Measurements from ENCODE around the gene CSF2RB. TPM values are rescaled to one million over a fixed set of nuclear protein-coding genes. Genes with fewer than 3 reads are reported as not detected.

CSF2RB gene
- total and polyA plus RNA-seq, 10 of the 15 experiments (the other 5 are each of a cell fraction or from before 2014, with no cell fraction given): 0.82 to 12.5 (median 5.4) TPM

DNA sequence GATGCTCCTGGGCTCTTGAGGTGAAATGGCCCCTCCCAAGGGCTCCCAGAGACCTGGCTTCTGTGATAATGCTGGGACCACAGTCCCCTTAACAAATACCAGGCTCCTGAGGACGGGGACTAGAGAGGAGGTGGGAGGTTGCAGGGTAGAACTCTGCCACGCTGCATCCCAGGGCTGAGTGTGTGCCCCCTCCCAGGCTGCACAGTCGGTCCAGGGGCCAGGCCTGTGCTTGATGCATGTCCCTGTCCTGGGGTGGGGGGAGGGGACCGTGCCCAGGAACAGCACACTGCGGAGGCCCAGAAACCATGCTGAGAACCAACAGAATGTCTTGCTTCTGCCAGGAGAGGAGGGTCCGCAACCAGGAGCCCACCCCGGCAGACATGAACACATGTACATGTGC is 9.3 kb downstream of the CSF2RB start:
- in situ Hi-C loops (cut with MboI) (no loop called here), intact Hi-C loops (cut with micrococcal nuclease; ENCODE audit: unreplicated experiment) (no loop called here)
- DNase-seq (ENCODE audit: low read depth, low spot score): no peak
- no peak overlapping the region for H3K4me3 ChIP-seq
- no peak overlapping the region for H3K4me2 ChIP-seq (ENCODE audit: control insufficient read depth, insufficient read depth)
- ChIA-PET CTCF (interaction anchor here (0.6 kb wide), 1 partner anchor 67 kb away, joined by 3 read pairs; no protein-coding TSS in a partner anchor), POLR2A (no interaction called here), SMC1A (ENCODE audit: uncharacterized antibody, unreplicated experiment) (interaction anchor here (3.4 kb wide), 1 partner anchor 62 kb away, joined by 19 read pairs; the partner anchor contains the start of gene NCF4), RAD21 (ENCODE audit: unreplicated experiment) (no interaction called here)
- H4K20me1 ChIP-seq (ENCODE audit: control insufficient read depth, insufficient read depth): no peaks in the 10 kb centered on the region
- H3K79me2 ChIP-seq (ENCODE audit: control insufficient read depth, insufficient read depth, low read length): peaks cover 20% of the 10 kb centered on the region
- 88% methylated on average over 7 of the region's 7 CpGs for WGBS (ENCODE audit: insufficient coverage, insufficient replicate concordance, low lambda C conversion rate, missing lambda C conversion rate)
- TF ChIP-seq, protein P1, sequence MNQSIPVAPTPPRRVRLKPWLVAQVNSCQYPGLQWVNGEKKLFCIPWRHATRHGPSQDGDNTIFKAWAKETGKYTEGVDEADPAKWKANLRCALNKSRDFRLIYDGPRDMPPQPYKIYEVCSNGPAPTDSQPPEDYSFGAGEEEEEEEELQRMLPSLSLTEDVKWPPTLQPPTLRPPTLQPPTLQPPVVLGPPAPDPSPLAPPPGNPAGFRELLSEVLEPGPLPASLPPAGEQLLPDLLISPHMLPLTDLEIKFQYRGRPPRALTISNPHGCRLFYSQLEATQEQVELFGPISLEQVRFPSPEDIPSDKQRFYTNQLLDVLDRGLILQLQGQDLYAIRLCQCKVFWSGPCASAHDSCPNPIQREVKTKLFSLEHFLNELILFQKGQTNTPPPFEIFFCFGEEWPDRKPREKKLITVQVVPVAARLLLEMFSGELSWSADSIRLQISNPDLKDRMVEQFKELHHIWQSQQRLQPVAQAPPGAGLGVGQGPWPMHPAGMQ (IDR thresholded peaks at IDR 0.05; ENCODE audit: borderline replicate concordance): no peak
- TF ChIP-seq MAX (IDR thresholded peaks at IDR 0.05; ENCODE audit: low read depth, low read length): no peak
- TF ChIP-seq BCLAF1 (IDR thresholded peaks at IDR 0.05): no peak
- TF ChIP-seq, protein P2, sequence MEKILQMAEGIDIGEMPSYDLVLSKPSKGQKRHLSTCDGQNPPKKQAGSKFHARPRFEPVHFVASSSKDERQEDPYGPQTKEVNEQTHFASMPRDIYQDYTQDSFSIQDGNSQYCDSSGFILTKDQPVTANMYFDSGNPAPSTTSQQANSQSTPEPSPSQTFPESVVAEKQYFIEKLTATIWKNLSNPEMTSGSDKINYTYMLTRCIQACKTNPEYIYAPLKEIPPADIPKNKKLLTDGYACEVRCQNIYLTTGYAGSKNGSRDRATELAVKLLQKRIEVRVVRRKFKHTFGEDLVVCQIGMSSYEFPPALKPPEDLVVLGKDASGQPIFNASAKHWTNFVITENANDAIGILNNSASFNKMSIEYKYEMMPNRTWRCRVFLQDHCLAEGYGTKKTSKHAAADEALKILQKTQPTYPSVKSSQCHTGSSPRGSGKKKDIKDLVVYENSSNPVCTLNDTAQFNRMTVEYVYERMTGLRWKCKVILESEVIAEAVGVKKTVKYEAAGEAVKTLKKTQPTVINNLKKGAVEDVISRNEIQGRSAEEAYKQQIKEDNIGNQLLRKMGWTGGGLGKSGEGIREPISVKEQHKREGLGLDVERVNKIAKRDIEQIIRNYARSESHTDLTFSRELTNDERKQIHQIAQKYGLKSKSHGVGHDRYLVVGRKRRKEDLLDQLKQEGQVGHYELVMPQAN (conservative IDR thresholded peaks at IDR 0.05): no peak
- no peak for TF ChIP-seq CREM (IDR thresholded peaks at IDR 0.05; ENCODE audit: low read depth)
- TF ChIP-seq KLF5 (IDR thresholded peaks at IDR 0.05; ENCODE audit: partially characterized antibody): no peak
- no peak for TF ChIP-seq SMARCA5 (IDR thresholded peaks at IDR 0.05)
- TF ChIP-seq, protein P3, sequence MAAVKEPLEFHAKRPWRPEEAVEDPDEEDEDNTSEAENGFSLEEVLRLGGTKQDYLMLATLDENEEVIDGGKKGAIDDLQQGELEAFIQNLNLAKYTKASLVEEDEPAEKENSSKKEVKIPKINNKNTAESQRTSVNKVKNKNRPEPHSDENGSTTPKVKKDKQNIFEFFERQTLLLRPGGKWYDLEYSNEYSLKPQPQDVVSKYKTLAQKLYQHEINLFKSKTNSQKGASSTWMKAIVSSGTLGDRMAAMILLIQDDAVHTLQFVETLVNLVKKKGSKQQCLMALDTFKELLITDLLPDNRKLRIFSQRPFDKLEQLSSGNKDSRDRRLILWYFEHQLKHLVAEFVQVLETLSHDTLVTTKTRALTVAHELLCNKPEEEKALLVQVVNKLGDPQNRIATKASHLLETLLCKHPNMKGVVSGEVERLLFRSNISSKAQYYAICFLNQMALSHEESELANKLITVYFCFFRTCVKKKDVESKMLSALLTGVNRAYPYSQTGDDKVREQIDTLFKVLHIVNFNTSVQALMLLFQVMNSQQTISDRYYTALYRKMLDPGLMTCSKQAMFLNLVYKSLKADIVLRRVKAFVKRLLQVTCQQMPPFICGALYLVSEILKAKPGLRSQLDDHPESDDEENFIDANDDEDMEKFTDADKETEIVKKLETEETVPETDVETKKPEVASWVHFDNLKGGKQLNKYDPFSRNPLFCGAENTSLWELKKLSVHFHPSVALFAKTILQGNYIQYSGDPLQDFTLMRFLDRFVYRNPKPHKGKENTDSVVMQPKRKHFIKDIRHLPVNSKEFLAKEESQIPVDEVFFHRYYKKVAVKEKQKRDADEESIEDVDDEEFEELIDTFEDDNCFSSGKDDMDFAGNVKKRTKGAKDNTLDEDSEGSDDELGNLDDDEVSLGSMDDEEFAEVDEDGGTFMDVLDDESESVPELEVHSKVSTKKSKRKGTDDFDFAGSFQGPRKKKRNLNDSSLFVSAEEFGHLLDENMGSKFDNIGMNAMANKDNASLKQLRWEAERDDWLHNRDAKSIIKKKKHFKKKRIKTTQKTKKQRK (IDR thresholded peaks at IDR 0.05; ENCODE audit: low read depth, low read length): no peak
- H2AFZ ChIP-seq (ENCODE audit: control insufficient read depth, low read depth, low read length): no peak overlapping the region
- no peak for ATAC-seq
- H3K9me3 ChIP-seq (replicated peaks; ENCODE audit: control insufficient read depth, insufficient read depth, low read length): peaks cover 3% of the 10 kb centered on the region; the same call in 2 of the 3 replicates
- BruUV-seq (replicated peaks): no TSS peak
- FAIRE-seq: no peak
- no peaks in the 10 kb centered on the region for H3K27me3 ChIP-seq (replicated peaks in 1 of 2; ENCODE audit: control insufficient read depth in 2 of 2, insufficient read depth in 2 of 2, low read length in 1 of 2)
- H3K9ac ChIP-seq (ENCODE audit: control insufficient read depth, insufficient read depth, low read length): no peak overlapping the region
- peaks cover 19% of the 10 kb centered on the region for H3K4me1 ChIP-seq (ENCODE audit: control insufficient read depth, insufficient read depth, low read length)
- H3K36me3 ChIP-seq (ENCODE audit: control insufficient read depth in 2 of 2, insufficient read depth in 2 of 2, low read length in 1 of 2): peaks cover 6 to 11% of the 10 kb centered on the region in 2 experiments; a peak in 3 of 4 replicates
- no peak overlapping the region for H3K27ac ChIP-seq (ENCODE audit: control insufficient read depth, insufficient read depth)

Data from GM12878 (cell line).